ENCODE measurements around the gene BDNF. TPM values are rescaled to one million over a fixed set of nuclear protein-coding genes. Genes with fewer than 3 reads are reported as not detected.

Gene BDNF
- polyA plus RNA-seq, 1 donor (not counting 4 experiments of a cell fraction or from before 2014, with no cell fraction given): 0.35 TPM

- Histone ChIP-seq H3K4me1 (ENCODE audit: control insufficient read depth, extremely low read depth, insufficient read depth, low read length) (no peaks in the 10 kb centered on the region), H3K9ac (ENCODE audit: control insufficient read depth, extremely low read depth, insufficient read depth, low read length) (no peak overlapping the region), H3K4me2 (ENCODE audit: control insufficient read depth, extremely low read depth, insufficient read depth, low read depth, low read length) (no peak overlapping the region), H3K4me3 (ENCODE audit: control insufficient read depth in 2 of 3, extremely low read depth in 1 of 3, insufficient read depth in 2 of 3, low read depth in 1 of 3, low read length in 3 of 3) (no peak overlapping the region), H3K9me3 (ENCODE audit: control insufficient read depth, low read depth, low read length) (no peaks in the 10 kb centered on the region), H3K27ac (ENCODE audit: control insufficient read depth, insufficient read depth, low read length) (no peak overlapping the region), H3K27me3 (ENCODE audit: control insufficient read depth, extremely low read depth, insufficient read depth, low read length) (no peaks in the 10 kb centered on the region), H3K36me3 (ENCODE audit: control insufficient read depth in 2 of 2, extremely low read depth in 1 of 2, insufficient read depth in 2 of 2, low read length in 2 of 2) (no peaks in the 10 kb centered on the region), H4K20me1 (ENCODE audit: control insufficient read depth, extremely low read depth, insufficient read depth, low read length) (no peaks in the 10 kb centered on the region), H3K79me2 (ENCODE audit: control insufficient read depth, insufficient read depth, low read length) (no peaks in the 10 kb centered on the region), H3K9me1 (ENCODE audit: control insufficient read depth, extremely low read depth, insufficient read depth, low read length) (no peaks in the 10 kb centered on the region), H2AFZ (ENCODE audit: control insufficient read depth, low read length) (peak overlapping the region; percentile 18)
- no peak for FAIRE-seq
- no peak for DNase-seq (ENCODE audit: low read depth, low spot score)
- no peak for TF ChIP-seq CTCF (optimal IDR thresholded peaks at IDR 0.05 in 1 of 3, IDR thresholded peaks at IDR 0.05 in 1 of 3, conservative IDR thresholded peaks at IDR 0.05 in 1 of 3; ENCODE audit: extremely low read depth in 1 of 3, insufficient read depth in 2 of 3, low read length in 3 of 3)
- TF ChIP-seq EZH2 (IDR thresholded peaks at IDR 0.05; ENCODE audit: low read length): no peak
- dilution Hi-C loops (cut with MboI; ENCODE audit: extremely low pct_ligation_motif_present, low sequenced_read_pairs): no loop called here
These were observed 54.0 kb downstream of the BDNF start for GRCh38 chr11:27646051-27646818.

GRCh38 chr11:27642954-27643353 lies 57.3 kb downstream of the BDNF start:
- no peak overlapping the region for H2AFZ ChIP-seq (ENCODE audit: control insufficient read depth, low read length)
- H3K27ac ChIP-seq (ENCODE audit: control insufficient read depth, insufficient read depth, low read length): no peak overlapping the region
- H3K4me3 ChIP-seq (ENCODE audit: control insufficient read depth in 2 of 3, extremely low read depth in 1 of 3, insufficient read depth in 2 of 3, low read depth in 1 of 3, low read length in 3 of 3): no peak overlapping the region
- H3K4me1 ChIP-seq (ENCODE audit: control insufficient read depth, extremely low read depth, insufficient read depth, low read length): no peaks in the 10 kb centered on the region
- no peak overlapping the region for H3K9ac ChIP-seq (ENCODE audit: control insufficient read depth, extremely low read depth, insufficient read depth, low read length)
- no peaks in the 10 kb centered on the region for H3K36me3 ChIP-seq (ENCODE audit: control insufficient read depth in 2 of 2, extremely low read depth in 1 of 2, insufficient read depth in 2 of 2, low read length in 2 of 2)
- dilution Hi-C loops (cut with MboI; ENCODE audit: extremely low pct_ligation_motif_present, low sequenced_read_pairs): no loop called here
- no peak overlapping the region for H3K4me2 ChIP-seq (ENCODE audit: control insufficient read depth, extremely low read depth, insufficient read depth, low read depth, low read length)
- no peaks in the 10 kb centered on the region for H3K27me3 ChIP-seq (ENCODE audit: control insufficient read depth, extremely low read depth, insufficient read depth, low read length)
- DNase-seq (ENCODE audit: low read depth, low spot score): no peak
- H3K79me2 ChIP-seq (ENCODE audit: control insufficient read depth, insufficient read depth, low read length): no peaks in the 10 kb centered on the region
- no peaks in the 10 kb centered on the region for H4K20me1 ChIP-seq (ENCODE audit: control insufficient read depth, extremely low read depth, insufficient read depth, low read length)
- no peak for FAIRE-seq
- H3K9me1 ChIP-seq (ENCODE audit: control insufficient read depth, extremely low read depth, insufficient read depth, low read length): no peaks in the 10 kb centered on the region
- TF ChIP-seq EZH2 (IDR thresholded peaks at IDR 0.05; ENCODE audit: low read length) (no peak), CTCF (optimal IDR thresholded peaks at IDR 0.05 in 1 of 3, IDR thresholded peaks at IDR 0.05 in 1 of 3, conservative IDR thresholded peaks at IDR 0.05 in 1 of 3; ENCODE audit: extremely low read depth in 1 of 3, insufficient read depth in 2 of 3, low read length in 3 of 3) (peak in 1 of 3 experiments; percentile 46)
- H3K9me3 ChIP-seq (ENCODE audit: control insufficient read depth, low read depth, low read length): no peaks in the 10 kb centered on the region
